Heart left ventricle (tissue), 16 donors: Measurements from ENCODE around the gene GNAQ. TPM values are rescaled to one million over a fixed set of nuclear protein-coding genes. Genes with fewer than 3 reads are reported as not detected.

Experiments used
- ATAC-seq, 4 donors: fragments of 200-7000 bp; cut with Tn5 transposase; one replicate each; pipeline ENCODE4 v1.9.1; 2020 to 2022; ENCODE audit warnings: moderate library complexity in 4 of 4, mild to moderate bottlenecking in 3 of 4, moderate number of reproducible peaks in 1 of 4
- DNase-seq, 5 donors: peaks; one replicate each; pipeline ENCODE4 v3.0.0-alpha.2; 2020
- H3K27ac ChIP-seq, 12 donors: fragments of 200-600 bp; sonication (generic) in 4 of 12; one replicate each; pipeline versions ENCODE4 v1.5.0 to v1.8.0; 2016 to 2022; ENCODE audit warnings: mild to moderate bottlenecking in 2 of 12
- H3K27me3 ChIP-seq, 9 donors: fragments of 200-600 bp; sonication (generic) in 2 of 9; one replicate each; pipeline versions ENCODE4 v1.5.1 to v1.8.0; 2016 to 2022; ENCODE audit warnings: mild to moderate bottlenecking in 3 of 9
- H3K36me3 ChIP-seq, 9 donors: fragments of 200-600 bp; sonication (generic) in 2 of 9; one replicate each; pipeline versions ENCODE4 v1.5.0 to v1.8.0; 2018 to 2022; ENCODE audit warnings: mild to moderate bottlenecking in 2 of 9
- H3K4me1 ChIP-seq, 12 donors: fragments of 200-600 bp; sonication (generic) in 4 of 12; one replicate each; pipeline versions ENCODE4 v1.5.0 to v1.8.0; 2016 to 2022; ENCODE audit warnings: mild to moderate bottlenecking in 3 of 12
- H3K4me3 ChIP-seq, 12 donors: fragments of 200-600 bp; sonication (generic) in 4 of 12; one replicate each; pipeline versions ENCODE4 v1.5.0 to v1.8.0; 2017 to 2022; ENCODE audit warnings: mild to moderate bottlenecking in 9 of 12, moderate library complexity in 4 of 12
- H3K9me3 ChIP-seq, 12 donors: fragments of 200-600 bp; sonication (generic) in 4 of 12; one replicate each; pipeline versions ENCODE4 v1.5.0 to v1.8.0; 2016 to 2022; ENCODE audit warnings: mild to moderate bottlenecking in 1 of 12
- POLR2A ChIP-seq, 2 donors: fragments of 450-650 bp; IDR thresholded peaks; one replicate each; pipeline ENCODE4 v1.6.1; 2017; ENCODE audit warnings: antibody characterized with exemption in 2 of 2, mild to moderate bottlenecking in 2 of 2, moderate library complexity in 2 of 2
- WGBS, 4 donors: extraction: QIAGEN DNeasy Blood & Tissue Kit in 2 of 4; methylation state at CpG; one replicate each; pipeline versions ENCODE4 v1.1.5 to v1.1.7; 2013 to 2018; 5-methylcytosine and 5-hydroxymethylcytosine counted together
- intact Hi-C, 10 donors: fragments of 100-400 bp; cut with DNase I; formaldehyde crosslinking; loops; one replicate each; pipeline versions ENCODE4 v1.11.1 to v1.14.2; 2022
- polyA plus RNA-seq, 2 donors: library from polyadenylated mRNA; stranded (reverse); fragments of 200-250 nt; gene quantifications; one replicate each; pipeline ENCODE4 v1.2.3, GENCODE V29; 2013
- total RNA-seq, 9 donors: library from RNA; depleted of rRNA in 2 of 9; stranded (reverse); fragments of >200 nt in 2 of 9; fragmentation: NEBNext Ultra II Directional in 3 of 9; extraction: Animal tissue kit (Norgen Biotek cat#: 25700) in 3 of 9; gene quantifications; one replicate each; pipeline versions ENCODE4 v1.1.0 to v1.2.4, GENCODE V29; 2016 to 2023
- TF ChIP-seq, protein P1 (sequence below), 12 donors: fragments of 200-600 bp; sonication (generic) in 4 of 12; IDR thresholded peaks; one replicate each; pipeline versions ENCODE4 v1.5.0 to v1.8.0; 2018 to 2022; ENCODE audit warnings: antibody characterized with exemption in 12 of 12, mild to moderate bottlenecking in 5 of 12
- donor health status: ischemic (EF 13 %, LVEDD 7.1; RV severe dilation, severe dysfunction).
- donor health status: healthy with polysubstance abuse.
- donor health status: DM: no; HTN: yes; CAD: no.
- donor health status: DM: no; HTN: no; CAD: no.
- donor health status: ischemic (EF 25% LVEDD 6.9; RV normal size, moderate dysfunction).
- donor health status: ischemic (EF 25% LVEDD 5.7; RV mildly dilated, moderate dysfunction).
- donor health status: healthy.
- donor health status: DM: yes; HTN: yes; CAD: no.
- donor health status: ischemic (EF 35%, LVEDD 5.7; RV mildly dilated, moderate dysfunction).
- donor health status: nonischemic (EF 11% LVEDD 7.7; RV severe dilation, severe dysfunction).
- donor health status: DM: yes; HTN: yes; CAD: no.
- donor health status: PGD.
- donor health status: ischemic (EF 29% LVEDD 5.4; RV normal size, mild dysfunction).
- donor health status: nonischemic (EF 23%, LVEDD 6.1; RV moderate dilation, normal function).

GNAQ gene
- total and polyA plus RNA-seq, 11 donors, result 4.8 to 34.1 (median 11.3) TPM

GRCh38 chr9:77988630-77989029 is 43.0 kb downstream of the GNAQ start:
- Histone ChIP-seq H3K27ac (no peak overlapping the region), H3K4me3 (no peak overlapping the region), H3K27me3 (no peaks in the 10 kb centered on the region), H3K9me3 (no peaks in the 10 kb centered on the region), H3K4me1 (peaks cover 0 to 37% (median 8%) of the 10 kb centered on the region in 12 donors), H3K36me3 (no peaks in the 10 kb centered on the region)
- 59 to 70% (median 66%) methylated on average over 1 of the region's 1 CpG for WGBS, 4 donors
- TF ChIP-seq, protein P1, sequence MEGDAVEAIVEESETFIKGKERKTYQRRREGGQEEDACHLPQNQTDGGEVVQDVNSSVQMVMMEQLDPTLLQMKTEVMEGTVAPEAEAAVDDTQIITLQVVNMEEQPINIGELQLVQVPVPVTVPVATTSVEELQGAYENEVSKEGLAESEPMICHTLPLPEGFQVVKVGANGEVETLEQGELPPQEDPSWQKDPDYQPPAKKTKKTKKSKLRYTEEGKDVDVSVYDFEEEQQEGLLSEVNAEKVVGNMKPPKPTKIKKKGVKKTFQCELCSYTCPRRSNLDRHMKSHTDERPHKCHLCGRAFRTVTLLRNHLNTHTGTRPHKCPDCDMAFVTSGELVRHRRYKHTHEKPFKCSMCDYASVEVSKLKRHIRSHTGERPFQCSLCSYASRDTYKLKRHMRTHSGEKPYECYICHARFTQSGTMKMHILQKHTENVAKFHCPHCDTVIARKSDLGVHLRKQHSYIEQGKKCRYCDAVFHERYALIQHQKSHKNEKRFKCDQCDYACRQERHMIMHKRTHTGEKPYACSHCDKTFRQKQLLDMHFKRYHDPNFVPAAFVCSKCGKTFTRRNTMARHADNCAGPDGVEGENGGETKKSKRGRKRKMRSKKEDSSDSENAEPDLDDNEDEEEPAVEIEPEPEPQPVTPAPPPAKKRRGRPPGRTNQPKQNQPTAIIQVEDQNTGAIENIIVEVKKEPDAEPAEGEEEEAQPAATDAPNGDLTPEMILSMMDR (IDR thresholded peaks at IDR 0.05), result no peak
- TF ChIP-seq POLR2A (IDR thresholded peaks at IDR 0.05), result no peak
- ATAC-seq, result no peak
- no peak for DNase-seq
- intact Hi-C loops, result loop anchor here in 1 of 10 donors (5.0 kb wide), 1 partner anchor 34 kb away; no protein-coding TSS in a partner anchor

GRCh38 chr9:77987880-77988525 is 43.6 kb downstream of the GNAQ start:
- no peaks in the 10 kb centered on the region for H3K9me3 ChIP-seq
- no peaks in the 10 kb centered on the region for H3K27me3 ChIP-seq
- ATAC-seq, result no peak
- no peak overlapping the region for H3K27ac ChIP-seq
- H3K36me3 ChIP-seq, result no peaks in the 10 kb centered on the region
- no peak for DNase-seq
- 69 to 81% (median 74%) methylated on average over 5 of the region's 5 CpGs for WGBS, 4 donors
- H3K4me3 ChIP-seq, result no peak overlapping the region
- TF ChIP-seq, protein P1 (IDR thresholded peaks at IDR 0.05), result no peak
- no peak for TF ChIP-seq POLR2A (IDR thresholded peaks at IDR 0.05)
- H3K4me1 ChIP-seq, result peaks cover 0 to 43% (median 9%) of the 10 kb centered on the region in 12 donors
- intact Hi-C loops, result loop anchor here in 1 of 10 donors (5.0 kb wide), 1 partner anchor 34 kb away; no protein-coding TSS in a partner anchor

- Histone ChIP-seq H3K36me3 (no peaks in the 10 kb centered on the region), H3K4me1 (peaks cover 0 to 51% (median 11%) of the 10 kb centered on the region in 12 donors), H3K27me3 (no peaks in the 10 kb centered on the region), H3K27ac (no peak overlapping the region), H3K9me3 (no peaks in the 10 kb centered on the region), H3K4me3 (no peak overlapping the region)
- 94 to 97% (median 95%) methylated on average over 7 of the region's 7 CpGs for WGBS, 4 donors
- intact Hi-C loops, result loop anchor here in 1 of 10 donors (5.0 kb wide), 1 partner anchor 35 kb away; no protein-coding TSS in a partner anchor
- no peak for ATAC-seq
- TF ChIP-seq POLR2A (IDR thresholded peaks at IDR 0.05), result no peak
- TF ChIP-seq, protein P1 (IDR thresholded peaks at IDR 0.05), result no peak
- DNase-seq, result no peak
Measured at GRCh38 chr9:77987081-77987656, 44.4 kb downstream of the GNAQ start.

DNA sequence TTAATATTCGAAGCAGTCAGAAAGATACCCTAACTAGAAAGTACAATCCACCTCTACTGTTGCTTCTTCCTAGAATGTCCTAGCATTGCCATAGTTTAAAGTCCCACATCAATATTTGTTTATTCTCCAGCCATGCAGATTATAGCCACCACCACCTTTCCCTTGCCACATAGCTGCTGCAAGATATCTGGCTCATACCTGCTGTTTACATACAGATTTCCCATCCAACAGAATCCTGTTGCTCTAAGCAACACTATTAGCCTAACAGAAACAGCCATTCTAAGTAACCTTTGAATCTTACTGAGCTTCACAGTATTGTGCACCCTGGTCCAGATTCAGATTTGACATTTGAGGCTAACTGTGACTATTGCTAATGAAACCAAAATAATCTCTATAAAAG is 45.6 kb downstream of the GNAQ start:
- Histone ChIP-seq H3K27me3 (no peaks in the 10 kb centered on the region), H3K4me1 (peaks cover 0 to 63% (median 19%) of the 10 kb centered on the region in 12 donors), H3K9me3 (no peaks in the 10 kb centered on the region), H3K4me3 (no peak overlapping the region), H3K36me3 (no peaks in the 10 kb centered on the region), H3K27ac (no peak overlapping the region)
- TF ChIP-seq, protein P1 (IDR thresholded peaks at IDR 0.05), result no peak
- TF ChIP-seq POLR2A (IDR thresholded peaks at IDR 0.05), result no peak
- intact Hi-C loops, result loop anchor here in 1 of 10 donors (5.0 kb wide), 1 partner anchor 36 kb away; no protein-coding TSS in a partner anchor
- 92 to 100% (median 98%) methylated on average over 1 of the region's 1 CpG for WGBS, 4 donors
- no peak for DNase-seq
- no peak for ATAC-seq
